ENCODE data around the gene KLHDC7B. TPM values are rescaled to one million over a fixed set of nuclear protein-coding genes. Genes with fewer than 3 reads are reported as not detected.

Gene KLHDC7B
- total and polyA plus RNA-seq, 12 donors, result 0.06 to 0.69 (median 0.19) TPM; not detected in 2

DNA sequence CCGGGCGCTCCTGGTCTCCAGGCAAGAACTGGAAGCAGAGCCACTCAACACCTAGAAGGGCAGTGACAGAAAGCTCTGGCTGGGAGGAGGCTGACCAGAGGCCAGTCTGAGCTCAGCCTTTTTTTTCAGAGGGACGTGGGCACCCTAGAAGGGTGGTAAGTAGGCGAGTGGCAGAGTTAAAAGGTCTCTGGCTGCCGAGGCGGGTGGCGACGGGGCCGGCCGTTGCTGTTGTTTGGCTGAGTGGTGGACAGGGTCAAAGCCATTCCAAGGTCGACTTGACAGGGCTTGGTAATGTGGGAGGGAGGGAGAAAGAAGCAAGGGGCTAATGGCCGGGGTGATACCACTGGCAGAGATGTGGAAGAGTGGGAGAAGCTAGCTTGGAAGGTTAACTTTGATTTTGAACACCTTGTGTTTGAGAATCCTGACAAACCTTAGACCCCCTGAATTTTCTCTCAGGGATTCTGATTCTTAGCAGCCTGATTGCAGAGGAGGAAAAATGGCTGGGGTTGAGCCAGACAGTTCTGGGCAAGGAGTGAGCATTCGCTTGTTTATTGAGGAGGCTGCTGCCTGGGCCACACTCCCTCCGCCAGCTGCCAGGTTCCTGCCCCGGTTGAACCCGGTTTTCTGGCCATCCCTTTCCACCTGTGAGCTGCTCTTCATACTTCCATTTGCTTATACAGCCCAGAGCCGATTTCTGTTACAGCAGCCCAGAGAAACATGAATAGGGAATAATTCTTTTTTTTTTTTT, 17.9 kb downstream of the KLHDC7B start:
- peak in 4 of 7 donors; percentile 27 to 50 (median 43) for DNase-seq
- Histone ChIP-seq H3K9me3 (replicated peaks in 1 of 3) (no peaks in the 10 kb centered on the region), H3K27me3 (no peaks in the 10 kb centered on the region), H3K4me3 (peak overlapping the region; percentile 13 to 74 (median 44)), H3K27ac (peak overlapping the region in 4 of 5 donors; percentile 42 to 79 (median 66)), H3K4me1 (replicated peaks in 1 of 2) (peaks cover 6 to 8% of the 10 kb centered on the region in 2 donors), H3K36me3 (replicated peaks in 1 of 2) (no peaks in the 10 kb centered on the region)
- WGBS, 4 donors, result 20 to 23% (median 22%) methylated on average over 17 of the region's 17 CpGs
- intact Hi-C loops (cut with DNase I), result no loop called here
- TF ChIP-seq POLR2A (IDR thresholded peaks at IDR 0.05), result no peak
- TF ChIP-seq, protein P1, sequence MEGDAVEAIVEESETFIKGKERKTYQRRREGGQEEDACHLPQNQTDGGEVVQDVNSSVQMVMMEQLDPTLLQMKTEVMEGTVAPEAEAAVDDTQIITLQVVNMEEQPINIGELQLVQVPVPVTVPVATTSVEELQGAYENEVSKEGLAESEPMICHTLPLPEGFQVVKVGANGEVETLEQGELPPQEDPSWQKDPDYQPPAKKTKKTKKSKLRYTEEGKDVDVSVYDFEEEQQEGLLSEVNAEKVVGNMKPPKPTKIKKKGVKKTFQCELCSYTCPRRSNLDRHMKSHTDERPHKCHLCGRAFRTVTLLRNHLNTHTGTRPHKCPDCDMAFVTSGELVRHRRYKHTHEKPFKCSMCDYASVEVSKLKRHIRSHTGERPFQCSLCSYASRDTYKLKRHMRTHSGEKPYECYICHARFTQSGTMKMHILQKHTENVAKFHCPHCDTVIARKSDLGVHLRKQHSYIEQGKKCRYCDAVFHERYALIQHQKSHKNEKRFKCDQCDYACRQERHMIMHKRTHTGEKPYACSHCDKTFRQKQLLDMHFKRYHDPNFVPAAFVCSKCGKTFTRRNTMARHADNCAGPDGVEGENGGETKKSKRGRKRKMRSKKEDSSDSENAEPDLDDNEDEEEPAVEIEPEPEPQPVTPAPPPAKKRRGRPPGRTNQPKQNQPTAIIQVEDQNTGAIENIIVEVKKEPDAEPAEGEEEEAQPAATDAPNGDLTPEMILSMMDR (IDR thresholded peaks at IDR 0.05), result no peak

DNA sequence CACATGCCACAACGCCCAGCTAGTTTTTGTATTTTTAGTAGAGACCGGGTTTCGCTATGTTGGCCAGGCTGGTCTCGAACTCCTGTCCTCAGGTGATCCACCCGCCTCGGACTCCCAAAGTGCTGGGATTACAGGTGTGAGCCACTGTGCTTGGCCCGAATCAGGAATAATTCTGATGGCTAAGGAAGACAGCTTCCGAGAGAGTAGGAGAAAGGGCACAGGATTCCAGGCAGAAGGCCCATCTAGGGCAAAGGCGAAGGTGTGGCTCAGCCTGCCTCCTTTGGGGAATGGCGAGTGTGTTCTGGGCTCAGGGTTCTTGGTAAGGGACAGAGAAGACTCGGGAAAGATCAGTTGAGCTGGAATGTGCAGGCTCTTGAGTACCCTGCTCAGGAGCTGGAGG, 18.6 kb downstream of the KLHDC7B start:
- Histone ChIP-seq H3K9me3 (replicated peaks in 1 of 3) (no peaks in the 10 kb centered on the region), H3K27me3 (no peaks in the 10 kb centered on the region), H3K4me3 (no peak overlapping the region), H3K36me3 (replicated peaks in 1 of 2) (no peaks in the 10 kb centered on the region), H3K4me1 (replicated peaks in 1 of 2) (peaks cover 6 to 8% of the 10 kb centered on the region in 2 donors), H3K27ac (no peak overlapping the region)
- intact Hi-C loops (cut with DNase I), result no loop called here
- no peak for DNase-seq
- WGBS, 4 donors, result 84 to 95% (median 89%) methylated on average over 11 of the region's 11 CpGs
- TF ChIP-seq POLR2A (IDR thresholded peaks at IDR 0.05), result no peak
- TF ChIP-seq, protein P1 (IDR thresholded peaks at IDR 0.05), result no peak

DNA sequence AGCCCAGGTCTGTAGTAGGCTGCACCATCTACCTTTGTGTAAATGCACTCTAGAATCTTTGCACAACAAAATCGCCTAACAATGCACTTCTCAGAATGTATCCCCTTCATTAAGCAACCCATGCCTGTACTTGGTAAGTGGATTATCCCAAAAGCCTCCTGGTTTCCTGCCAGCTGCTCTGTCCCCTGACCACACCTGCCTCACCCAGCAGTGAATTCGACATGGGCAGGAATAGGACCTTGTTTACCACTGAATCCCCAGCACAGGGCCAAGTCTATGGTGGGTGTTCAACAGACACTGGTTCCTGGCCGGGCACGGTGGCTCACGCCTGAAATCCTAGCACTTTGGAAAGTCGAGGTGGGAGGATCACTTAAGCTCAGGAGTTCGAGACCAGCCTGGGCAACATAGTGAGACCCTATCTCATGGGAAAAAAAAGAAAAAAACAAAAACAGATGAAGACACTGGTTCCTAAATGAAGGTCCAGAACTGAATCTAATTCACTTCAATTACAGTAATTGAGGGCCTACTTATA, 22.1 kb downstream of the KLHDC7B start:
- peaks cover 6 to 8% of the 10 kb centered on the region in 2 donors for H3K4me1 ChIP-seq (replicated peaks in 1 of 2)
- H3K36me3 ChIP-seq (replicated peaks in 1 of 2), result peaks cover 0 to 11% of the 10 kb centered on the region in 2 donors
- TF ChIP-seq, protein P1 (IDR thresholded peaks at IDR 0.05), result no peak
- no peak for TF ChIP-seq POLR2A (IDR thresholded peaks at IDR 0.05)
- 86 to 94% (median 91%) methylated on average over 7 of the region's 7 CpGs for whole genome bisulfite sequencing, 4 donors
- no peaks in the 10 kb centered on the region for H3K9me3 ChIP-seq (replicated peaks in 1 of 3)
- intact Hi-C loops (cut with DNase I), result no loop called here
- H3K4me3 ChIP-seq, result no peak overlapping the region
- H3K27me3 ChIP-seq, result no peaks in the 10 kb centered on the region
- H3K27ac ChIP-seq, result no peak overlapping the region
- DNase-seq, result peak in 1 of 7 donors; percentile 10

DNA sequence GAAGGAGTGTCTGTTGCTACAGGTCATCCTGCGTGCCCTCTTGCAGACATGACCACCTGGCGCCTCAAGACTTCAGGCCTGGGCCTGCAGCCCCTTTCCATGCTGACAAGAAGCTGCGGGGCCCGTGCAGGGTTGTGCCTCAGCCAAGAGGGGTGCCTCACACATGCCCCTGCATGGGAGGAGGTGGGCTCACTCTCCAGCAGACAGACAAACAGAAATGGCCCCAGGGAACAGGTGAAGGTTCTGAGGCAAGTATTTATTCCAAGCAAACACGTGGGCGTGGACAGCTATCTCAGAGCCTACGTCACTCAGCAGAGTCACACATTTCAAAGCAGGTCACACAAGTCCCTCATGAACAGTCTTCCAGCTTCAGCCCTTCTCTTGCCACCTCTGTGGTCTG, 22.9 kb downstream of the KLHDC7B start:
- no peak overlapping the region for H3K27ac ChIP-seq
- no peaks in the 10 kb centered on the region for H3K27me3 ChIP-seq
- intact Hi-C loops (cut with DNase I), result no loop called here
- TF ChIP-seq, protein P1 (IDR thresholded peaks at IDR 0.05), result no peak
- TF ChIP-seq POLR2A (IDR thresholded peaks at IDR 0.05), result no peak
- H3K36me3 ChIP-seq (replicated peaks in 1 of 2), result peaks cover 0 to 11% of the 10 kb centered on the region in 2 donors
- H3K4me3 ChIP-seq, result no peak overlapping the region
- no peaks in the 10 kb centered on the region for H3K9me3 ChIP-seq (replicated peaks in 1 of 3)
- 91 to 96% (median 92%) methylated on average over 6 to 7 of the region's 7 CpGs for WGBS, 4 donors
- H3K4me1 ChIP-seq (replicated peaks in 1 of 2), result peaks cover 0 to 3% of the 10 kb centered on the region in 2 donors
- peak in 1 of 7 donors; percentile 7 for DNase-seq

All from adrenal gland (tissue), 12 donors.